Gastrocnemius medialis (tissue), 4 donors: ENCODE measurements around the gene SIDT1.

Source experiments
- CTCF ChIP-seq, 5 experiments: fragments of 450-650 bp in 3 of 5; fragments of 200-600 bp in 2 of 5; sonication (generic) in 2 of 5; IDR thresholded peaks in 4 of 5; conservative IDR thresholded peaks in 1 of 5; 1 replicate in 4 of 5; 2 replicates in 1 of 5; pipeline ENCODE4 v1.5.1; 2016 to 2019; ENCODE audit warnings: antibody characterized with exemption in 5 of 5, mild to moderate bottlenecking in 3 of 5, moderate library complexity in 3 of 5
- POLR2A ChIP-seq, 2 donors: fragments of 450-650 bp; IDR thresholded peaks; one replicate each; pipeline ENCODE4 v1.6.1; 2017; ENCODE audit warnings: antibody characterized with exemption in 2 of 2, mild to moderate bottlenecking in 2 of 2, moderate library complexity in 2 of 2

- TF ChIP-seq POLR2A (IDR thresholded peaks at IDR 0.05), result no peak
- TF ChIP-seq CTCF (IDR thresholded peaks at IDR 0.05 in 4 of 5, conservative IDR thresholded peaks at IDR 0.05 in 1 of 5), result no peak
Observed at GRCh38 chr3:113565555-113565954, 33.2 kb downstream of the SIDT1 start.
